Natural killer cell (primary cell): Measurements from ENCODE around the gene ZSWIM6. TPM values are rescaled to one million over a fixed set of nuclear protein-coding genes. Genes with fewer than 3 reads are reported as not detected.

Experiments used
- ATAC-seq, 3 donors: fragments of 150-1000 bp in 2 of 3; fragments of 200-7000 bp in 1 of 3; cut with Tn5 transposase; 1 replicate in 1 of 3; 2 replicates in 2 of 3; pipeline ENCODE4 v1.10.0; 2021; ENCODE audit warnings: mild to moderate bottlenecking in 2 of 3, moderate library complexity in 2 of 3
- DNase-seq, 2 donors: peaks; one replicate each; pipeline versions ENCODE4 v3.0.0 to v3.0.0-alpha.2; 2013 to 2021; ENCODE audit warnings: mixed read lengths in 1 of 2
- H3K27ac ChIP-seq: one replicate; pipeline ENCODE4 v1.5.1; 2013; ENCODE audit warnings: mild to moderate bottlenecking, low read length
- H3K27me3 ChIP-seq: one replicate; pipeline ENCODE4 v1.6.1; 2013; ENCODE audit warnings: low read length; ENCODE audit not compliant: control insufficient read depth, insufficient read depth
- H3K36me3 ChIP-seq: one replicate; pipeline ENCODE4 v1.6.1; 2013; ENCODE audit warnings: low read length; ENCODE audit not compliant: control insufficient read depth, insufficient read depth
- H3K4me1 ChIP-seq: one replicate; pipeline ENCODE4 v1.6.1; 2013; ENCODE audit warnings: low read length; ENCODE audit not compliant: control insufficient read depth, insufficient read depth
- H3K4me3 ChIP-seq: one replicate; pipeline ENCODE4 v1.5.1; 2013; ENCODE audit warnings: low read length
- H3K9me3 ChIP-seq: one replicate; pipeline ENCODE4 v1.6.1; 2013; ENCODE audit warnings: low read length; ENCODE audit not compliant: control insufficient read depth, insufficient read depth
- H3K27ac Mint-ChIP-seq, 2 donors: one replicate each; pipeline ENCODE4 v1.8.0; 2022; ENCODE audit warnings: mild to moderate bottlenecking in 2 of 2, mixed read lengths in 2 of 2, moderate library complexity in 1 of 2
- H3K27me3 Mint-ChIP-seq, 2 donors: one replicate each; pipeline ENCODE4 v1.8.0; 2022; ENCODE audit warnings: low read depth in 2 of 2, mixed read lengths in 2 of 2
- H3K36me3 Mint-ChIP-seq: one replicate; pipeline ENCODE4 v1.8.0; 2022; ENCODE audit warnings: mixed read lengths
- H3K4me1 Mint-ChIP-seq, 2 donors: one replicate each; pipeline ENCODE4 v1.8.0; 2022; ENCODE audit warnings: mixed read lengths in 2 of 2
- H3K4me3 Mint-ChIP-seq: one replicate; pipeline ENCODE4 v1.8.0; 2022; ENCODE audit warnings: mild to moderate bottlenecking, moderate library complexity, mixed read lengths
- H3K9me3 Mint-ChIP-seq, 2 donors: one replicate each; pipeline ENCODE4 v1.8.0; 2022; ENCODE audit warnings: mixed read lengths in 2 of 2
- WGBS: methylation state at CpG from one replicate; pipeline ENCODE4 v1.1.7; 2013; ENCODE audit warnings: missing lambda C conversion rate; ENCODE audit not compliant: insufficient coverage; 5-methylcytosine and 5-hydroxymethylcytosine counted together
- intact Hi-C: fragments of 100-400 bp; cut with micrococcal nuclease; formaldehyde crosslinking; loops from one replicate; pipeline ENCODE4 v1.14.2; 2022
- total RNA-seq, 4 donors: library from RNA; stranded (reverse); fragments of 120-200 nt in 1 of 4; gene quantifications; one replicate each; pipeline versions ENCODE4 v1.2.3 to v1.2.4, GENCODE V29; 2013 to 2022
- TF ChIP-seq, protein P1 (sequence below): fragments of 200-600 bp; IDR thresholded peaks from one replicate; pipeline ENCODE4 v1.8.0; 2022; ENCODE audit warnings: antibody characterized with exemption

Gene ZSWIM6
- total RNA-seq, 3 donors from 2014 or later (not counting 1 experiment from before 2014, with no cell fraction given): 8.7 to 11.4 (median 10.5) TPM

- Histone ChIP-seq H3K27ac (no peak overlapping the region), H3K27me3 (no peaks in the 10 kb centered on the region), H3K4me1 (no peaks in the 10 kb centered on the region), H3K9me3 (no peaks in the 10 kb centered on the region), H3K36me3 (no peaks in the 10 kb centered on the region), H3K4me3 (no peak overlapping the region)
- no peak for ATAC-seq
- intact Hi-C loops: no loop called here
- no peaks in the 10 kb centered on the region for H3K36me3 Mint-ChIP-seq
- H3K27ac Mint-ChIP-seq: no peak overlapping the region
- H3K4me3 Mint-ChIP-seq: no peak overlapping the region
- H3K27me3 Mint-ChIP-seq: no peaks in the 10 kb centered on the region
- peaks cover 52 to 55% of the 10 kb centered on the region in 2 donors for H3K4me1 Mint-ChIP-seq
- no peaks in the 10 kb centered on the region for H3K9me3 Mint-ChIP-seq
- TF ChIP-seq, protein P1, sequence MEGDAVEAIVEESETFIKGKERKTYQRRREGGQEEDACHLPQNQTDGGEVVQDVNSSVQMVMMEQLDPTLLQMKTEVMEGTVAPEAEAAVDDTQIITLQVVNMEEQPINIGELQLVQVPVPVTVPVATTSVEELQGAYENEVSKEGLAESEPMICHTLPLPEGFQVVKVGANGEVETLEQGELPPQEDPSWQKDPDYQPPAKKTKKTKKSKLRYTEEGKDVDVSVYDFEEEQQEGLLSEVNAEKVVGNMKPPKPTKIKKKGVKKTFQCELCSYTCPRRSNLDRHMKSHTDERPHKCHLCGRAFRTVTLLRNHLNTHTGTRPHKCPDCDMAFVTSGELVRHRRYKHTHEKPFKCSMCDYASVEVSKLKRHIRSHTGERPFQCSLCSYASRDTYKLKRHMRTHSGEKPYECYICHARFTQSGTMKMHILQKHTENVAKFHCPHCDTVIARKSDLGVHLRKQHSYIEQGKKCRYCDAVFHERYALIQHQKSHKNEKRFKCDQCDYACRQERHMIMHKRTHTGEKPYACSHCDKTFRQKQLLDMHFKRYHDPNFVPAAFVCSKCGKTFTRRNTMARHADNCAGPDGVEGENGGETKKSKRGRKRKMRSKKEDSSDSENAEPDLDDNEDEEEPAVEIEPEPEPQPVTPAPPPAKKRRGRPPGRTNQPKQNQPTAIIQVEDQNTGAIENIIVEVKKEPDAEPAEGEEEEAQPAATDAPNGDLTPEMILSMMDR: no peak
- no CpG with 5 or more reads among the region's 2 CpGs for WGBS
- DNase-seq: no peak
Measured at GRCh38 chr5:61467766-61468482, 135.9 kb downstream of the ZSWIM6 start.

DNA sequence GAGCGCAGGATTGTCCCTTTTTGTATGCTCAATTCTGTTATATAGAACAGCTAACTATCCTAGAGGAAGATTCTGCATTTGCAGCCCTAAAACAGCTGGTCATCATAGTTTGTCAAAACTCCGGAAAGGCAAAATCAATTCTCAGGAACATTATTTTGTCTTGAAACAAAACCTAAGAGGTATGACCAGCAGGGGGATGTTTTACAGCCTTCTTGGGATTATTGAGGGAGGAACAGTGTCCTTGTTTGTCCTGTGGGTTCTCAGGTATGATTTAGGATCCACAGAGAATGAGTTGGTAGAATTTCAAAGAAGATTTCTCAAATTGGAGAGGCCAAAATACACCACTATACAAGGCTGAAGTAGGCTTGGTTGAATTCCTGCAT, 136.4 kb downstream of the ZSWIM6 start:
- ATAC-seq (no peak), DNase-seq (no peak)
- Histone ChIP-seq H3K4me1 (no peaks in the 10 kb centered on the region), H3K27me3 (no peaks in the 10 kb centered on the region), H3K36me3 (no peaks in the 10 kb centered on the region), H3K27ac (no peak overlapping the region), H3K4me3 (no peak overlapping the region), H3K9me3 (no peaks in the 10 kb centered on the region)
- Mint-ChIP-seq H3K9me3 (no peaks in the 10 kb centered on the region), H3K36me3 (no peaks in the 10 kb centered on the region), H3K27me3 (no peaks in the 10 kb centered on the region), H3K4me3 (no peak overlapping the region), H3K4me1 (peaks cover 49 to 56% of the 10 kb centered on the region in 2 donors), H3K27ac (no peak overlapping the region)
- intact Hi-C loops: no loop called here
- WGBS: 94% methylated on average over 1 of the region's 2 CpGs
- TF ChIP-seq, protein P1: no peak

DNA sequence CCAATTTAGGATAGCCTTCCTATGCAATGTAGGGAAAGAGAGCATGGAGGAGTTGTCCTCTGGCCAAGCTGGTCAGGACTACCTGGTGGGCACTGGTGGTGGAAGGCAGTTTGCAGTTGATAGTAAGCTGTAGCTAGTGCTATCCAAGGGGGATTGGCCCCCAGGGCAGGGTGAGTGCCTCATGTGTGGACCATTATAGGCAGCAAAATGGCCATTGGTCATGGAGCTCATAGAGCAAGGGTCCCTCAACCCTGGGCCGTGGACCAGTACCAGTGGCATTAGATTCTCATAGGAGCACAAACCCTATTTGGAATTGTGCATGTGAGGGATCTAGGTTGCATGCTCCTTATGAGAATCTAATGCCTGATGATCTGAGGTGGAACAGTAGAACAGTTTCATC, 139.3 kb downstream of the ZSWIM6 start:
- H3K36me3 Mint-ChIP-seq: no peaks in the 10 kb centered on the region
- H3K9me3 Mint-ChIP-seq: no peaks in the 10 kb centered on the region
- peaks cover 43 to 52% of the 10 kb centered on the region in 2 donors for H3K4me1 Mint-ChIP-seq
- ATAC-seq: no peak
- no peaks in the 10 kb centered on the region for H3K4me1 ChIP-seq
- H3K27ac ChIP-seq: no peak overlapping the region
- H3K27me3 Mint-ChIP-seq: no peaks in the 10 kb centered on the region
- no peak overlapping the region for H3K4me3 Mint-ChIP-seq
- 88% methylated on average over 1 of the region's 1 CpG for WGBS
- no peak overlapping the region for H3K4me3 ChIP-seq
- no peak for DNase-seq
- H3K27ac Mint-ChIP-seq: peak overlapping the region in 1 of 2 donors; percentile 15
- TF ChIP-seq, protein P1: no peak
- H3K9me3 ChIP-seq: no peaks in the 10 kb centered on the region
- no peaks in the 10 kb centered on the region for H3K36me3 ChIP-seq
- H3K27me3 ChIP-seq: no peaks in the 10 kb centered on the region
- intact Hi-C loops: no loop called here
